ENCODE data around the gene ZPBP.

GRCh38 chr7:50088463-50089129 lies 4.5 kb downstream of the ZPBP start:
- TF ChIP-seq TAF1 (IDR thresholded peaks at IDR 0.05; ENCODE audit: low read depth) = no peak
- no peak for TF ChIP-seq MAX (IDR thresholded peaks at IDR 0.05)
- no peak for TF ChIP-seq EP300 (IDR thresholded peaks at IDR 0.05; ENCODE audit: borderline replicate concordance)
- TF ChIP-seq REST (IDR thresholded peaks at IDR 0.05; ENCODE audit: low read depth) = no peak

All from Ishikawa (cell line).